MCF 10A (cell line): ENCODE results near the gene HIGD1C. TPM values are rescaled to one million over a fixed set of nuclear protein-coding genes. Genes with fewer than 3 reads are reported as not detected.

Source experiments
- BruUV-seq: library from RNA; stranded (reverse); fragments of 400-500 nt; replicated peaks from 2 replicates; lab custom pipeline; 2021; lab: Mats Ljungman, UMichigan
- CTCF ChIA-PET: fragments of 300-600 bp; sonication (Branson Sonifier 250); formaldehyde crosslinking; extraction: SDS; loops from one replicate; lab custom pipeline; 2021; ENCODE audit warnings: antibody characterized with exemption, inconsistent platforms; lab: Yijun Ruan, JAX
- POLR2A ChIA-PET: fragments of 300-600, 350-650 bp; sonication (Branson Sonifier 250); formaldehyde crosslinking; extraction: SDS; loops from one replicate; lab custom pipeline; 2020; ENCODE audit warnings: antibody characterized with exemption, inconsistent platforms; lab: Yijun Ruan, JAX
- DNase-seq: peaks from one replicate; pipeline ENCODE4 v3.0.0-alpha.2; 2018; ENCODE audit not compliant: unreplicated experiment
- H3K27ac Mint-ChIP-seq: one replicate; pipeline ENCODE4 v1.8.0; 2022; ENCODE audit warnings: mild to moderate bottlenecking, low read depth, mixed read lengths; ENCODE audit not compliant: unreplicated experiment
- H3K27me3 Mint-ChIP-seq: one replicate; pipeline ENCODE4 v1.8.0; 2022; ENCODE audit warnings: mixed read lengths; ENCODE audit not compliant: insufficient read depth, unreplicated experiment
- H3K36me3 Mint-ChIP-seq: one replicate; pipeline ENCODE4 v1.8.0; 2022; ENCODE audit warnings: mild to moderate bottlenecking, moderate library complexity, mixed read lengths; ENCODE audit not compliant: insufficient read depth, unreplicated experiment
- H3K4me1 Mint-ChIP-seq: one replicate; pipeline ENCODE4 v1.8.0; 2022; ENCODE audit warnings: mixed read lengths; ENCODE audit not compliant: insufficient read depth, unreplicated experiment
- H3K4me3 Mint-ChIP-seq: one replicate; pipeline ENCODE4 v1.8.0; 2022; ENCODE audit warnings: mild to moderate bottlenecking, moderate library complexity, mixed read lengths; ENCODE audit not compliant: unreplicated experiment
- H3K9me3 Mint-ChIP-seq: one replicate; pipeline ENCODE4 v1.8.0; 2022; ENCODE audit warnings: mixed read lengths; ENCODE audit not compliant: unreplicated experiment
- CTCF ChIP-seq: fragments of 200-600 bp; IDR thresholded peaks from one replicate; pipeline ENCODE4 v1.8.0; 2022; ENCODE audit warnings: antibody characterized with exemption, mild to moderate bottlenecking; ENCODE audit not compliant: unreplicated experiment
- intact Hi-C: fragments of 100-400 bp; cut with micrococcal nuclease; formaldehyde crosslinking; loops from 2 replicates; pipeline ENCODE4 v1.14.1; 2022
- total RNA-seq: library from RNA; stranded (reverse); gene quantifications from 2 replicates; pipeline ENCODE4 v1.2.3, GENCODE V29; 2022

HIGD1C gene
- total RNA-seq, 1 experiment from 2014 or later = not detected

GRCh38 chr12:50990147-50990727 lies 37.9 kb downstream of the HIGD1C start:
- ChIA-PET POLR2A (interaction anchor here (1.6 to 9.3 kb wide), 3 partner anchors 35 to 225 kb away, joined by 5 to 132 read pairs (median 6); partner anchors contain the start of gene SLC11A2), CTCF (interaction anchor here (0.9 to 6.3 kb wide), 3 partner anchors 8 to 163 kb away, joined by 3 to 122 read pairs (median 4); no protein-coding TSS in a partner anchor)
- Mint-ChIP-seq H3K4me1 (peaks cover under 1% of the 10 kb centered on the region), H3K27ac (no peak overlapping the region), H3K27me3 (no peaks in the 10 kb centered on the region), H3K4me3 (no peak overlapping the region), H3K9me3 (no peaks in the 10 kb centered on the region), H3K36me3 (peaks cover 93% of the 10 kb centered on the region)
- no peak for TF ChIP-seq CTCF
- intact Hi-C loops = no loop called here
- no peak for DNase-seq
- BruUV-seq = no TSS peak

- no peak for TF ChIP-seq CTCF
- ChIA-PET CTCF (interaction anchor here (0.9 kb wide), 1 partner anchor 166 kb away, joined by 5 read pairs; no protein-coding TSS in a partner anchor), POLR2A (interaction anchor here (1.6 to 1.7 kb wide), 2 partner anchors 164 to 226 kb away, joined by 5 to 6 read pairs; no protein-coding TSS in a partner anchor)
- no peaks in the 10 kb centered on the region for H3K4me1 Mint-ChIP-seq
- no TSS peak for BruUV-seq
- DNase-seq = no peak
- intact Hi-C loops = no loop called here
- no peaks in the 10 kb centered on the region for H3K9me3 Mint-ChIP-seq
- no peak overlapping the region for H3K27ac Mint-ChIP-seq
- H3K36me3 Mint-ChIP-seq = peaks cover 98% of the 10 kb centered on the region
- H3K4me3 Mint-ChIP-seq = no peak overlapping the region
- H3K27me3 Mint-ChIP-seq = no peaks in the 10 kb centered on the region
These were observed 38.4 kb downstream of the HIGD1C start for GRCh38 chr12:50990791-50991190.

- Mint-ChIP-seq H3K4me1 (no peaks in the 10 kb centered on the region), H3K27ac (no peak overlapping the region), H3K9me3 (no peaks in the 10 kb centered on the region), H3K4me3 (no peak overlapping the region), H3K36me3 (peaks cover 98% of the 10 kb centered on the region), H3K27me3 (no peaks in the 10 kb centered on the region)
- CTCF ChIA-PET = interaction anchor here (0.9 to 1.4 kb wide), 2 partner anchors 166 to 227 kb away, joined by 5 read pairs; no protein-coding TSS in a partner anchor
- intact Hi-C loops = no loop called here
- no TSS peak for BruUV-seq
- TF ChIP-seq CTCF = no peak
- POLR2A ChIA-PET = interaction anchor here (0.6 to 1.6 kb wide), 2 partner anchors 226 to 248 kb away, joined by 3 to 5 read pairs; no protein-coding TSS in a partner anchor
- DNase-seq = no peak
These were observed 38.9 kb downstream of the HIGD1C start for GRCh38 chr12:50991291-50991690.

- intact Hi-C loops = no loop called here
- no peak for DNase-seq
- ChIA-PET CTCF (interaction anchor here (1.1 kb wide), 1 partner anchor 33 kb away, joined by 3 read pairs; the partner anchor contains the start of gene SLC11A2), POLR2A (interaction anchor here (1.1 kb wide), 1 partner anchor 33 kb away, joined by 3 read pairs; the partner anchor contains the start of gene SLC11A2)
- H3K36me3 Mint-ChIP-seq = peaks cover 94% of the 10 kb centered on the region
- H3K4me1 Mint-ChIP-seq = no peaks in the 10 kb centered on the region
- no peak overlapping the region for H3K4me3 Mint-ChIP-seq
- no peaks in the 10 kb centered on the region for H3K27me3 Mint-ChIP-seq
- TF ChIP-seq CTCF = no peak
- no peak overlapping the region for H3K27ac Mint-ChIP-seq
- H3K9me3 Mint-ChIP-seq = no peaks in the 10 kb centered on the region
- BruUV-seq = no TSS peak
These were observed 40.5 kb downstream of the HIGD1C start for GRCh38 chr12:50992819-50993218.
